Left renal pelvis (tissue), 4 donors: ENCODE results near the gene WBP1L. TPM values are rescaled to one million over a fixed set of nuclear protein-coding genes. Genes with fewer than 3 reads are reported as not detected.
"Not testable (repeated sequence)": the region's sequence is repeated elsewhere in the genome, so short reads cannot be mapped to it uniquely, and the experiment has no call there.

Experiments
- DNase-seq, 4 donors: peaks; one replicate each; pipeline ENCODE4 v3.0.0-alpha.2; 2013; ENCODE audit warnings: low read depth in 4 of 4, low spot score in 3 of 4
- polyA plus RNA-seq, 4 donors: library from polyadenylated mRNA; unstranded; fragments of 120-200 nt; gene quantifications; one replicate each; pipeline ENCODE4 v1.2.1, GENCODE V29; 2013; ENCODE audit not compliant: insufficient read length in 4 of 4

WBP1L gene
- polyA plus RNA-seq, 4 donors = 46.6 to 57.6 (median 47.6) TPM

- DNase-seq = no peak
These were observed 59.3 kb downstream of the WBP1L start for GRCh38 chr10:102802920-102803534.

- no peak for DNase-seq
These were observed 60.8 kb downstream of the WBP1L start for GRCh38 chr10:102804382-102805055.

DNA sequence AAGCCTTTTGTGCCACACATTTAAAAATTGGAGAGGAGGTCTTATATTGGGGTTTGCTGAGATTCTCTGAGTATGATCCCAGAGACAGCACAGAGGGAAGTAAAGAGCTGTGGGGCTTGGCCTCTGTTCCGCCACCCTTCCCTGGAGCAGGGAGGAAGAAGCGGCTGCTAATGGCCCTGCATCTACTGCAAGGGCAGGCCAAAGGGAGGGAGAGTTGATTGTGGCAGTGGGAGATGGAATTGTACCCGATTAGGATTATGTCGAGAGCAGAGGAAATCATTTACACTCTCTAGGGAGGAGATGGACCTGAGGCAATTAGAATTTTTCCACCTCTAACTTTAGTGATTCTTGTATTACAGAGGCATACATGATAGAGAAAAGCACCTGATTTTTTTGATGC lies 64.6 kb downstream of the WBP1L start:
- no peak for DNase-seq

- DNase-seq = no peak
These were observed 67.6 kb downstream of the WBP1L start for GRCh38 chr10:102811346-102811745.

- DNase-seq = no peak
These were observed 68.6 kb downstream of the WBP1L start for GRCh38 chr10:102812231-102812876.

DNA sequence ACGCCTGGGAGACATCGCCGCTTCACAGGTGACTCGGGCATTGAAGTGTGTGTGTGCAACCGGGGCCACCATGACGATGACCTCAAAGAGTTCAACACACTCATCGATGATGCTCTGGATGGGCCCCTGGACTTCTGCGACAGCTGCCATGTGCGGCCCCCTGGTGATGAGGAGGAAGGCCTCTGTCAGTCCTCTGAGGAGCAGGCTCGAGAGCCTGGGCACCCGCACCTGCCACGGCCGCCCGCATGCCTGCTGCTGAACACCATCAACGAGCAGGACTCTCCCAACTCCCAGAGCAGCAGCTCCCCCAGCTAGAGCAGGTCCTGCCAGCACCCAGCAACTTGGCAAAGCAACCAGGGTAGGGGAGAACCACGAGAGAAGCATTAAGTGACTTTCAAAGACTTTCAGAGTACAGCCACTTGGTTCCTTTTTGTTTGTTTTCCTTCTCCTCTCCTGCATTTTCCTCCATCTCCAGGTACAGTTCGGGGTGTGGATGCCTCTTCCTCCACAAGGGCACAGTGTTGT lies 69.3 kb downstream of the WBP1L start:
- no peak for DNase-seq

GRCh38 chr10:102813734-102814452 lies 70.1 kb downstream of the WBP1L start:
- no peak for DNase-seq

DNA sequence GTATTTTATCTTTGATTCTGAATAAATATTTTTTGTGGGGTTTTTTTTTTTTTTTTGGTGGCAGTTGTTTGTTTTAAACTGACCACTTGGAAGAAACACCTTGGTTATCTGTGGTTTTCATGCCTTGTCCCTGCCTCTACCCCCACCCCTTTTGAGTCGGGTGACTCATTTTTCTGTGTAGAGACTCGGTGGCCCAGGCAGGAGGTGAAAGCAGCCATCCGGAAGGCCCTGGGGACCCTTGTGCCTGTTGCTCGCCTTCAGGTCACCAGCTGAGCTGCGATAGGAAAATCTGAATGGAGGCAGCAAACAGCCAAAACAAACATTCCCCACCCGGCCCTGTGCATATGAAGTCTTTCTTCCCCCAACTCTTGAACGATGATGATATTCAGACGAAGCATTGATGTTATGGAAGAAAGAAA lies 70.7 kb downstream of the WBP1L start:
- DNase-seq = no peak

GRCh38 chr10:102814873-102815661 lies 71.3 kb downstream of the WBP1L start:
- DNase-seq = no peak

DNA sequence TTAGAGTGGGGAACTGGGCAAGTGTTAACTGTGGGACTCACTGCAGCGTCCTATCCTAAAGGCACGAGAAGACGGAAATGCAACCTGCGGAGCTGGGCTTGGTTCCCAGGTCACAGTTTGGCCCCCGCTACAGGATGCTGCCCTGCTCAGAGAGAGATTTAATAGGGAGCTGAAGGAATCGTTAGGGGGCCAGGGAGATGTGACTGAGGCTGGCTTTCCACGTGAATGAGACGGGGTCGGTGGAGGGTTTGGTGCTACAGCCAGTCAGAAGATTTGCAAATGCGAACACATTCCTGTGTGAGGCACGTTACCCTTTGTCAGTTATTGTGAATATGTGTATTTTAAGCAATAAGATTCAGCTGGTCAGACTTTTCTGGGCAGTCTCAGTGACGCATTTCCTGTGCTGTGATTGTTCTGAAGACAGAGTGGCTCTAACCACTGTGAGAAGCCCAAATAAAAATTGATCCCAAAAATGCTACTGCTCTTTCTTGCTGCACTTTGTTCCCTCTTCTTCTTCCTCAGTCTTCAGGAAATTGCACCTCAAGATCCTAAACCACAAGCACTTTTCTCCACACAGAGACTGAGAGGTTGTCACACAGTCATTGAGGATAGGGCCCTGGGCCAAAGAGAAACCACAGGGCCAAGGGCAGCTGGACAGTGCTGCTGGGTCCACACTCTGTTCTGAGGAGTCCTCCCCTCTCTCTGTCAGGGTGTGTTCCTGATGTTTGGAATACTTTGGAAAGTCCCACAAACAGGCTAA lies 72.2 kb downstream of the WBP1L start:
- DNase-seq = no peak

- DNase-seq = no peak
These were observed 73.4 kb downstream of the WBP1L start for GRCh38 chr10:102817175-102817574.

DNA sequence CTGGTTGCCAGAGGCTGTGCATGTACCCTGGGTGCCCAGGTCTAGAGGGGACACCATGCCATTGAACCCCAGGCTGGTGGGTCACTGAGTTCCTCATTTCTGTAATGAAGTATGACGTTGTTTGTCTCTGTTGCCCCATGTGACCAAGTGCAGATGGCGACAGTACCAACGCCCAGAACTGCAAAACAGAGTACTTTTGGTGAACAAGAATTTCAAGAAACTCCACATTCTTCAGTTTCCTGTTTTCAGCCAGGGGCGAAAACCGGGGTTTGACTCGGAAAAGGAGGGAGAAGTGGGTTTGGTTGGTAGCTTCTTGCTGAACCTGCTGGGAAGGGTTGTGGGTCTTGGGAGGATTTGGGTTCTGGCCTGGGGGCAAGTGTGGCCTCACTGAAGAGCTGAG lies 75.3 kb downstream of the WBP1L start:
- DNase-seq = no peak

DNA sequence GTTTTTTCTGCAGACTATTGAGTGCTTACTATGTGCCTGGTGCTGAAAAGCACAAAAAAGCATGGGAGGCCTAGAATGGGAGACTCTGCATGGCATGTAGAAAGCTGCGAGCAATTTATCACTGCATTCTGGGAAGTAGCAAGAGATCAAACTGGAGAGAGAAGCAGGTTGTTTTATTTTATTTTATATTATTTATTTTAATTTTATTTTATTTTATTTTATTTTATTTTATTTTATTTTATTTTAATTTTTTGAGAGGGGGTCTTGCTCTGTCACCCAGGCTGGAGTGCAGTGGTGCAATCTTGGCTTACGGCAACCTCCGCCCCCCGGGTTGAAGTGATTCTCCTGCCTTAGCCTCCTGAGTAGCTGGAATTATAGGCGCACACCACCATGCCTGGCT lies 76.3 kb downstream of the WBP1L start:
- DNase-seq = not testable (repeated sequence)

GRCh38 chr10:102822222-102822621 lies 78.5 kb downstream of the WBP1L start:
- no peak for DNase-seq

- DNase-seq = no peak
These were observed 80.9 kb downstream of the WBP1L start for GRCh38 chr10:102824664-102825063.

DNA sequence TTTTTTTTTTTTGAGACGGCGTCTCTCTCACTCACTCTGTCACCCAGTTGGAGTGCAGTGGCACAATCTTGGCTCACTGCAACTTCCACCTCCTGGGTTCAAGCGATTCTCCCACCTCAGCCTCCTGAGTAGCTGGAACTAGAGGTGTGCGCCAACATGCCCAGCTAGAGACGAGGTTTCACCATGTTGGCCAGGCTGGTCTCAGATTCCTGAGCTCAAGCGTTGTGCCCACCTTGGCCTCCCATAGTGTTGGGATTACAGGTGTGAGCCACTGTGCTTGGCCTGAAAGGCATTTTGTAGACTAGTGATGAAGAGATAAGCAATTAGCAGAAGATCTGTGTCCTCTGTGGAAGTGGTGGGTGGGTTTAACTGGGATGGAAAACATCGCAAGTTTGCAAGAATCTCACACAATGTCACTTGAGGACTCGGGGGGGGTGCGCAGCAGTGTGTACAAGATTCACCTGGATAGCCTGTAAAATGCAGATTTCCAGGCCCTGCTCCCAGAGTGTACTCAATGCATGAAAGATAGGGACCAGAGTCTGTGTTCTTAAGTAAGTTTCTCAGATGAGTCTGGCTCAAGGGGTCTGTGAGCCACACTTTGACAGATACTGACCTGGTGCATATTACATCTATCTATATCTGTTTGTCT lies 82.5 kb downstream of the WBP1L start:
- no peak for DNase-seq

DNA sequence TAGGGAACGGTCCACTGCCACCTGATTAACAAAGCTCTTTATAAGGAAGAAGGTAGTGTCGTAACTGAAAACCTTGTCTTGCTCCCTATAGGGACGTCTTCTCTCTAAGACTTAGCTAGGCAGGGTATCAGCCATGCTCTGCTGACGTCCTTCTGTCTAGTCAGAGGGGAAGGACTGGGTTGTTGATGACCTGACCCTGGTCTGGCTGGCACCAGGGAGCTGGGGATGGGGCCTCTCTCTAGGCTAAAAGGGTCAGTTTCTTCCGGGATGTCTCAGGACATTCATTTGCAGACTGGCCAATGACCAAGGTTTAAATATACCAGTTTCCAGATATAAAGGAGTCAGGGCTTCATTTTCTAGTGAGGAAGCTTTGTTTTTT lies 83.8 kb downstream of the WBP1L start:
- DNase-seq = no peak

DNA sequence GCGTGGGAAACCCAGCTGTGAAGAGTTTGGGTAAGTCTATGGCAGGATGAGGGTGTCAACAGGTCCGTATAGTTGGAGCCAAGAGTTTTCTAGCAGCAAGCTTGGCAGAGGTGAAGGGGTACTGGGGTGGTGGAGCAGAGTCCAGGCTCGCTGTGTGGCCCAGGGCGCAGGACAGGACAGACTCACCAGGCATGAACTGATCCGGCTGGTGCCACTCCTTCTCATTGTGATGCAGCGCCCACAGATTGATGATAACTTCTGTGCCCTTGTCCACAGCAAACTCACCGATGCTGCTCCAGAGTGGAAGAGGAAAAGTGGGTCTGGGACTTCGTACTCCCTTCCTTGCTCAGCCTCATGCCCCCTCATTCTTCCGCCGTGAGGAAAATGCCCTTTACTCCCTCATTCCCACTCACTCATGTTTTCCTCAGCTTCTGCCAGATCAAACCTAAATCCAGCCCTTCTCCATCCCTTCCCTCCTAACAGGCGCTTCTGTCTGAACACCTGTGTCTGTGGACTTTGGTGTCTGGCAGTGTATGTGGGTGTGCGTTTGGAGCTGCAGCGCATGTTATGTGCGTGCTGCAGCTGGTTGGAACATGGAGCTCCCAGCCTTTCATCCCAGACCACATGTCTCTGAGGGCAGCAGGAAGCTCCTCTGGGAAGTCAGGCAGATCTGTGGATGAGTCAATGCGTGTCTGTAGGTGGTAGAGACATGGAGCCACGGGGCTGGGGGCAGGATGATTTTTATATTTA lies 87.7 kb downstream of the WBP1L start:
- DNase-seq = no peak
